GM12873 (cell line): ENCODE data around the gene GNA15.

ENCODE experiments used
- CTCF ChIP-seq: IDR thresholded peaks from 2 replicates; pipeline ENCODE4 v1.5.1; 2012; ENCODE audit warnings: low read depth, mild to moderate bottlenecking, moderate library complexity, low read length, control low read depth; ENCODE audit not compliant: insufficient read depth; ENCODE audit errors: missing control alignments

Gene GNA15

GRCh38 chr19:3154957-3155736 lies 19.3 kb downstream of the GNA15 start:
- no peak for TF ChIP-seq CTCF

- TF ChIP-seq CTCF: no peak
Observed at GRCh38 chr19:3157096-3157845, 21.4 kb downstream of the GNA15 start.

- TF ChIP-seq CTCF: no peak
Observed at GRCh38 chr19:3159565-3159964, 23.7 kb downstream of the GNA15 start.

DNA sequence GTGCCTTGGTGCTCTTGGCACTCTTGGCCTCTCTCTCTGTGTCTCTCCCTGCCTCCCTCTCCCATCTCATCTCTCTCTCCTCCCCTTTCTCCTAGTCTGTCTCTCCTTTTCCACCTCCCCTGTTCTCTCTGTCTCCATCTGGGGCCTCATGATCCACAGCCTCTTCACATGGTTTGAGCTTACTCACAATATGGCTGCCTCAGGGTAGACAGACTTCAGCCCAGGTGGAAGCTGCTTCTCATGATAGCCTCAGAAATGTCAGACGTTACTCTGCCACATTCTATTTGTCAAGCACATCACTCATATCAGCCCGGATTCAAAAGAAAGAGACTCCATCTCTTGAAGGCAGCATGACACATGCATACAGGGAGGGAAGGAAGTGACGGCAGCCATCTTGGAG lies 24.4 kb downstream of the GNA15 start:
- TF ChIP-seq CTCF: no peak

DNA sequence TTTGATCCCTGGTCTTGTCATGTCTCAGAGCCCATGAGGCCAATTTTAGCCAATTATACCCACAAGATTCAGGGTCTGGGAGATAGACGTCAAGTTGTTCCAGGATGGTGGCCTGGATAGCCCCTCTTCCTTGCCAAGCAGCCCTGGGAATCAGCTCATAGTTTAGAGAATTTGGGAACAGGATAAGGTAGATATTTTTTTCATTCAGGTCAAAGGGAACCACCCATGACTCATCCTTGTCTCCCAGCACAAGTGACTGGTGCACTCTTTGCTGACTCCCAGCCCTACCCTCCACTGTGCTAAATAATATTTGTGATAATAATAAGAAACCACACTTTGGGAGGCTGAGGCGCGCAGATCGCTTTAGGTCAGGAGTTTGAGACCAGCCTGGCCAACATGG lies 25.6 kb downstream of the GNA15 start:
- TF ChIP-seq CTCF: no peak

DNA sequence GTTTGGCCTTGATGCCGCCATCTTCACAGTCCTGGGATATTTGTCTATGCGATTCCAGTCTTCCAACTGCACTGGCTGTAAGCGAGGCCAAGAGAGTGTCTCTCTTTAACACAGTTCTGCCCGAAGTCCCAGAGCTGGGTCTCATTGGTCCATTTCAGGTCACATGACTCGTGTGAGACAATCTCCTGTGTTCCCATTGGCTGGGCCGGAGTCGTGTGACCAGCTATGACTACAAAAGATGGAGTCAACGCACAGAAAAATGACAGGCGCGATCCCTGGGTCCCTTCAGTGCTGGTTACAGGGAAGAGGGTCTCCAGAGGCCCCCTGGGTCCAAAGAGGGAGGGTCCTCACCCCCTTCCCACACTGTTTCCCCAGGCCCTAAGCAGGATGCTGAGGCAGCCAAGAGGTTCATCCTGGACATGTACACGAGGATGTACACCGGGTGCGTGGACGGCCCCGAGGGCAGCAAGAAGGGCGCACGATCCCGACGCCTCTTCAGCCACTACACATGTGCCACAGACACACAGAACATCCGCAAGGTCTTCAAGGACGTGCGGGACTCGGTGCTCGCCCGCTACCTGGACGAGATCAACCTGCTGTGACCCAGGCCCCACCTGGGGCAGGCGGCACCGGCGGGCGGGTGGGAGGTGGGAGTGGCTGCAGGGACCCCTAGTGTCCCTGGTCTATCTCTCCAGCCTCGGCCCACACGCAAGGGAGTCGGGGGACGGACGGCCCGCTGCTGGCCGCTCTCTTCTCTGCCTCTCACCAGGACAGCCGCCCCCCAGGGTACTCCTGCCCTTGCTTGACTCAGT lies 26.8 kb downstream of the GNA15 start:
- TF ChIP-seq CTCF: no peak
